Fibroblast of the aortic adventitia (primary cell): ENCODE results near the gene TENT5C. TPM values are rescaled to one million over a fixed set of nuclear protein-coding genes. Genes with fewer than 3 reads are reported as not detected.
A peak's percentile ranks its signal among the peaks of the same experiment; 100 is the strongest.

Experiments used
- DNase-seq: peaks from one replicate; pipeline ENCODE4 v3.0.0-alpha.2; 2010; ENCODE audit warnings: low read depth
- H3K4me3 ChIP-seq: 2 replicates; pipeline ENCODE4 v1.5.1; 2011; ENCODE audit warnings: low read depth, mild to moderate bottlenecking, control low read depth, low read length, moderate library complexity
- total RNA-seq: library from RNA; depleted of rRNA; stranded (reverse); fragments of >200 nt; gene quantifications from 2 replicates; pipeline ENCODE4 v1.2.3, GENCODE V29; 2012; ENCODE audit warnings: low replicate concordance
- TF ChIP-seq, protein P1 (sequence below): IDR thresholded peaks from 2 replicates; pipeline ENCODE4 v1.5.1; 2011; ENCODE audit warnings: mild to moderate bottlenecking, low read length, control low read depth, inconsistent platforms; ENCODE audit not compliant: insufficient read depth

TENT5C gene
- total RNA-seq, 1 donor, result 0.45 TPM

DNA sequence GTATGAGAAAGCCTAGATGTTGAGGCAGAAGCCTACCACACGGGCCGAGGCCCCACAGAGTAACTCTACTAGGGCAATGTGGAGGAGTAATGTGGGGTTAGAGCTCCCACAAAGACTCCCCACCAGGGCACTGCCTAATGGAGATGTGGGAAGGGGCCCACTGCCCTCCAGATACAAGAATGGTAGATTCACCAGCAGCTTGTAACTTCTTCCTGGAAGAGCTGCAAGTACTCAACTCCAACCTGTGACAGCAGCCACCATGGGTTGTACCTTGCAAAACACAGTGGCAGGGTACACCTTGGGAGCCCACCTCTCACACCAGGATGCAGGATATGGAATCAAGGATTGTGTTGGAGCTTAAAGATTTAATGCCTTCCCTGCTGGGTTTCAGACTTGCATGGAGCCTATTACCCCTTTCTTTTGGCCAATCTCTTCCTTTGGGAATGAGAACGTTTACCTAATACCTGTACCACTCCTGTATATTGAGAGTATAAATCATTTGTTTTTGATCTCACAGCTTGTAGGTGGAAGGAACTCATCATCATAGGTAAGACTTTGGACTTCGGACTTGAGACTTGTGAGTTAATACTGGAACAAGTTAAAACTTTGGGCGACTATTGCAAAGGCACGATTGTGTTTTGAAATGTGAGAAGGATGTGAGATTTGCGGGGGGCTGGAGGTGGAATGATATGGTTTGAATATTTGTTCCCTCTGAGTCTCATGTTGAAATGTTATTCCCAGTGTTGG lies 57.5 kb downstream of the TENT5C start:
- DNase-seq, result no peak
- no peak overlapping the region for H3K4me3 ChIP-seq
- TF ChIP-seq, protein P1, sequence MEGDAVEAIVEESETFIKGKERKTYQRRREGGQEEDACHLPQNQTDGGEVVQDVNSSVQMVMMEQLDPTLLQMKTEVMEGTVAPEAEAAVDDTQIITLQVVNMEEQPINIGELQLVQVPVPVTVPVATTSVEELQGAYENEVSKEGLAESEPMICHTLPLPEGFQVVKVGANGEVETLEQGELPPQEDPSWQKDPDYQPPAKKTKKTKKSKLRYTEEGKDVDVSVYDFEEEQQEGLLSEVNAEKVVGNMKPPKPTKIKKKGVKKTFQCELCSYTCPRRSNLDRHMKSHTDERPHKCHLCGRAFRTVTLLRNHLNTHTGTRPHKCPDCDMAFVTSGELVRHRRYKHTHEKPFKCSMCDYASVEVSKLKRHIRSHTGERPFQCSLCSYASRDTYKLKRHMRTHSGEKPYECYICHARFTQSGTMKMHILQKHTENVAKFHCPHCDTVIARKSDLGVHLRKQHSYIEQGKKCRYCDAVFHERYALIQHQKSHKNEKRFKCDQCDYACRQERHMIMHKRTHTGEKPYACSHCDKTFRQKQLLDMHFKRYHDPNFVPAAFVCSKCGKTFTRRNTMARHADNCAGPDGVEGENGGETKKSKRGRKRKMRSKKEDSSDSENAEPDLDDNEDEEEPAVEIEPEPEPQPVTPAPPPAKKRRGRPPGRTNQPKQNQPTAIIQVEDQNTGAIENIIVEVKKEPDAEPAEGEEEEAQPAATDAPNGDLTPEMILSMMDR, result no peak

DNA sequence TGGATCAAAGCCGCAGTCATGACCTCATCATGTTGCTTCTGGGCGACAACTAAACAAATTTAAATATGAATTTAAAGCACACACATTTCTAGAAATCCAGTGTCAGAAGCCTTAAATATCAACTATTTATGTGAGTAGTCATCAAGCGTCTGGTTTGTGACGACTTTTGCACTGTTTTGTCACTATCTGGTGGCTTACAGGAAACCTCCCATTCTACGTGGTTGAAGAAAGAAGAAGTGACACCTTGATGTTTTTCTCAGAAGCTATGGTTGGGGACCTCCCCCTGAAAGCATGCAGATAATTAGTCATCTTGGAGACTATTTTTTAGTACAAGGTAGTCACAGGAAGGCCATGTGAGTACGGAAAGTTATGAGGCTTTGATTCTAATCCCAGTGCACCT lies 58.5 kb downstream of the TENT5C start:
- H3K4me3 ChIP-seq, result no peak overlapping the region
- no peak for DNase-seq
- TF ChIP-seq, protein P1, result no peak

DNA sequence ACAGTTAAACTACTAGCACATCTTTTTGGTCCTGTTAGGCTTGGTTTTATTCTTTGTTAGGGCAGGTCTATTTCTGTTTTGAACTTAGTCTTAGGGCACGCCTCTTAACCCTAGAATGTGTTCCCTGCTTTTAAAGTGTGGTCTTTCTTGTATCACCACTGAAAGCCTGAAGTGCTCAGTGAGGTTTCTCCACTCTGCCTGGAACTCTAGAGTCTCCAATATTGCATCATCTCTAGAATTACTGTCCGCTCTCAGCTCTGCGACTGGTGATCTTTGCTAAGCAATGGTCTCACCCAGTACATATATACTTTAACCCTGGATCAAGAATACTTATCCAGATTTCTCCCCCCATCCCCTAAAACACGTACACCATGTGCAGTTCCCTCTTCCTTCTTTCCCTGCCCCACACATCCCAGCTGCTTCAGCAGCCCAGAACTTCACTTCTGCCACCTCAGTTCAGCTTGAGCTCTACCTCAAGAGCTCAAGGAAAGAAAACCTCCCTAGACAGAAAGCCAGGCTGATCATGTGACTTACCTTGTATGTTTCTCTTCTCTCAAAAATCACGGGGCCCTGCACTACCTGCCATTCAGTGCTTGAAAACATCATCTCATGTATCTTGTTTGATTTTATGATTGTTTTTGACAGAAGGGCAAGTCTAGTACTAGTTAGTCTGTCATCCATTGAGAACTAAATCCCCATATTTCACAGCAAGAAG lies 59.9 kb downstream of the TENT5C start:
- H3K4me3 ChIP-seq, result no peak overlapping the region
- DNase-seq, result no peak
- TF ChIP-seq, protein P1, result no peak

- TF ChIP-seq, protein P1, result no peak
- no peak for DNase-seq
Observed at GRCh38 chr1:117669572-117669971, 63.7 kb downstream of the TENT5C start.

GRCh38 chr1:117670976-117671780 lies 65.3 kb downstream of the TENT5C start:
- TF ChIP-seq, protein P1, result no peak
- no peak overlapping the region for H3K4me3 ChIP-seq
- DNase-seq, result no peak

More at GRCh38 chr1:117669572-117669971, 63.7 kb downstream of the TENT5C start:
- H3K4me3 ChIP-seq, result no peak overlapping the region

DNA sequence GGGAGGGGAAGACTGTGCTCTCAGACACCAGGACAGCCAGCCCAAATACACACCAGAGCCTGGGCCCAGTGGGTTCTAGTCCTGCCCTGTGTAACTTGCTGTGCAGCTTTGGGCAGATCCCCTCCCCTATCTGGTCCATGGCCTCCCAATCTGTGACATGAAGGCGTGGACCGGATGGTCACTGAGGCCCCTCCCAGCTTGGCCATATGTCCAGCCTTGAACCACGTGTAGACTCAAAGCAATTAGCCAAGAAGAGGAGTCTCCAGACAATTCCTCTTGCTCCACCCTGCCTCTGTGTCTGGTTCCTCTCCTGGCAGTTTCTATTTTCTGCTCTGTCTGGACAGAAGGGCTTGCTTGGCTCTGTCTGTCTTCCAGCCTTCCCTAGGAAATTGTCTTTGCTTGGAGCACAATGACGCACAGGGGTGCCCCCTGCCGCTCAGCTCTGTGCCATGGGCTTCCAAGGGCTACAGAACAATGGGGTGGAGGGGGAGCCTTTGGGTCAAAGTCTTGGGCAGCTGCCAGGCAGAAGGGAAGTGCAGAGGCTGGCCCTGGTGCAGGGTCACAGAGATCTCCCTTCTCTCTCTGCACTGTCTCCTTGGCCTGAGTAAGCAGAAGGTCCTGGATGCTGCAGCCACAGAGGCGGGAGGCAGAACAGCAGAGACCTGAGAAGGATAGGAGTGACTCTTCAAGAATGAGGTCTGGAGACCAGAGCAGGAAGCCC lies 66.1 kb downstream of the TENT5C start:
- no peak overlapping the region for H3K4me3 ChIP-seq
- DNase-seq, result peak; percentile 77
- TF ChIP-seq, protein P1, result peak; percentile 36
